ENCODE data around the gene MED12L. TPM values are rescaled to one million over a fixed set of nuclear protein-coding genes. Genes with fewer than 3 reads are reported as not detected.

MED12L gene
- total RNA-seq, 1 experiment from 2014 or later: 14.9 TPM

GRCh38 chr3:151166161-151166560, 80.7 kb downstream of the MED12L start:
- H4K20me1 ChIP-seq (ENCODE audit: control insufficient read depth, insufficient read depth, insufficient read length): no peaks in the 10 kb centered on the region
- H2BK20ac ChIP-seq (ENCODE audit: low read depth, low read length, poor library complexity, severe bottlenecking): no peak overlapping the region
- H3K4me1 Mint-ChIP-seq: peaks cover 0 to 3% of the 10 kb centered on the region in 2 experiments; a peak in 3 of 4 replicates

More at GRCh38 chr3:151166161-151166560, 80.7 kb downstream of the MED12L start:
- Histone ChIP-seq H4K5ac (ENCODE audit: insufficient read length, low read depth, low read length) (no peak overlapping the region), H2AK5ac (ENCODE audit: insufficient read length, low read length) (no peak overlapping the region), H3K79me1 (ENCODE audit: insufficient read depth, low read depth, low read length, poor library complexity, severe bottlenecking) (no peaks in the 10 kb centered on the region), H2BK15ac (ENCODE audit: low read depth, low read length) (no peak overlapping the region), H3K23me2 (ENCODE audit: insufficient read length, low read depth, low read length, poor library complexity, severe bottlenecking) (no peaks in the 10 kb centered on the region), H3K4me1 (ENCODE audit: insufficient read depth, low read length) (no peaks in the 10 kb centered on the region), H3K4me2 (ENCODE audit: insufficient read depth, insufficient read length, low read length) (no peak overlapping the region), H2AFZ (ENCODE audit: low read length) (no peak overlapping the region), H3K79me2 (ENCODE audit: insufficient read depth, low read length) (no peaks in the 10 kb centered on the region), H3K27me3 (ENCODE audit: insufficient read depth, low read length) (no peaks in the 10 kb centered on the region), H2BK120ac (ENCODE audit: low read depth, low read length, poor library complexity, severe bottlenecking) (no peak overlapping the region), H3K9me3 (ENCODE audit: control insufficient read depth, low read depth, low read length) (no peaks in the 10 kb centered on the region), H3K4ac (ENCODE audit: low read depth, low read length) (no peak overlapping the region), H3K18ac (ENCODE audit: insufficient read length, low read depth, low read length) (no peak overlapping the region), H3K27ac (ENCODE audit: insufficient read length, low read depth, low read length) (no peak overlapping the region), H3K14ac (ENCODE audit: insufficient read depth, low read length) (no peak overlapping the region), H4K91ac (ENCODE audit: insufficient read length, low read depth, low read length) (no peak overlapping the region), H3K9ac (ENCODE audit: extremely low read depth, insufficient read length, low read length) (no peak overlapping the region), H3T11ph (ENCODE audit: low read length) (no peak overlapping the region), H2BK12ac (ENCODE audit: insufficient read length, low read depth, low read length) (no peak overlapping the region), H3K23ac (ENCODE audit: insufficient read length, low read depth, low read length) (no peak overlapping the region), H2BK5ac (ENCODE audit: insufficient read length, low read length) (no peak overlapping the region), H4K8ac (replicated peaks; ENCODE audit: insufficient read length, low read depth, low read length) (no peak overlapping the region), H3K56ac (ENCODE audit: insufficient read length, low read depth, low read length) (no peak overlapping the region)
- WGBS (ENCODE audit: extremely low coverage, insufficient read length, low lambda C conversion rate): no CpG with 5 or more reads among the region's 3 CpGs
- Mint-ChIP-seq H3K27me3 (ENCODE audit: low read depth) (no peaks in the 10 kb centered on the region), H3K9me3 (no peaks in the 10 kb centered on the region), H3K4me3 (no peak overlapping the region), H3K36me3 (ENCODE audit: insufficient read depth in 1 of 3, low read depth in 3 of 3) (peaks cover 0 to 13% (median 6%) of the 10 kb centered on the region in 3 experiments; a peak in 3 of 7 replicates), H3K27ac (no peak overlapping the region; a peak in 2 of 7 replicates)
- TF ChIP-seq CTCF (conservative IDR thresholded peaks at IDR 0.05): no peak; the same call in 2 of the 3 replicates
- DNase-seq: no peak

Measured in H9 (cell line).